ENCODE results near the gene ST7. TPM values are rescaled to one million over a fixed set of nuclear protein-coding genes. Genes with fewer than 3 reads are reported as not detected.
A peak's percentile ranks its signal among the peaks of the same experiment; 100 is the strongest.

The ST7 gene
- total RNA-seq, 1 donor from 2014 or later = 107 TPM

GRCh38 chr7:117035465-117035862, 82.2 kb downstream of the ST7 start:
- Mint-ChIP-seq H3K27me3 (ENCODE audit: unreplicated experiment) (no peaks in the 10 kb centered on the region), H3K4me3 (ENCODE audit: unreplicated experiment) (no peak overlapping the region), H3K9me3 (ENCODE audit: unreplicated experiment) (peaks cover 5% of the 10 kb centered on the region), H3K27ac (ENCODE audit: unreplicated experiment) (no peak overlapping the region), H3K36me3 (ENCODE audit: unreplicated experiment) (peaks cover 6% of the 10 kb centered on the region), H3K4me1 (ENCODE audit: low read depth, unreplicated experiment) (peaks cover 18% of the 10 kb centered on the region)
- DNase-seq = no peak
- TF ChIP-seq CTCF (IDR thresholded peaks at IDR 0.05; ENCODE audit: partially characterized antibody, unreplicated experiment) = peak; percentile 15

DNA sequence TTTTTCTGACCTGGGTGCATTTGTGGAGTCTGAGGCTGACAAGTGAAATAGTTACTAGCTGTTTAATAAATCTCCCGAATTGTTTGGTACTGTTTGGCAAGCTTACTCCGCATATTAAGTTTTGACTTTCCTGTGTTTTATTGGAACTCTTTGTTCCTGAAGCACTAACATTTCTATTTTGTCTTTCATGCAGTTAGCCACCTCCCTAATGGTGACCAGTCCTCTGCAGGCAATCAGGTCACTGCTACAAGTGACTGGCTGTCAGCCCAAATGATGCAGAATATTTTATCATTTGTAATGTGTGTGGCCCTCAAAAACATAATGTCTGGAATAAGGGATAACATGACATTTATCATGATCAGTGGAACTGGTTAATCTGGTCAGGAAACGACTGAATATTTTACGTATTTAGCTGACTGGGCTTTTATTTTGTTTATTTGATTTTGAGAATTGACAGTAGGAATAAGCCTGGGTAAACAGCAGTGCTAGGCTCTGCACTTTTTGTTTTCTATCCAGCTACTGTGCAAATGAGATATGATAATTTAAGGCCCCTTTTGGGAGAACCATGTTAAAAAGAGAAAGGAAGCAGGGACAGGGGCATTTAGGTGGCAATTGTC, 82.9 kb downstream of the ST7 start:
- Mint-ChIP-seq H3K9me3 (ENCODE audit: unreplicated experiment) (peaks cover 2% of the 10 kb centered on the region), H3K27ac (ENCODE audit: unreplicated experiment) (no peak overlapping the region), H3K4me1 (ENCODE audit: low read depth, unreplicated experiment) (peaks cover 25% of the 10 kb centered on the region), H3K36me3 (ENCODE audit: unreplicated experiment) (no peaks in the 10 kb centered on the region), H3K27me3 (ENCODE audit: unreplicated experiment) (no peaks in the 10 kb centered on the region), H3K4me3 (ENCODE audit: unreplicated experiment) (peak overlapping the region; percentile 55)
- no peak for DNase-seq
- no peak for TF ChIP-seq CTCF (IDR thresholded peaks at IDR 0.05; ENCODE audit: partially characterized antibody, unreplicated experiment)

DNA sequence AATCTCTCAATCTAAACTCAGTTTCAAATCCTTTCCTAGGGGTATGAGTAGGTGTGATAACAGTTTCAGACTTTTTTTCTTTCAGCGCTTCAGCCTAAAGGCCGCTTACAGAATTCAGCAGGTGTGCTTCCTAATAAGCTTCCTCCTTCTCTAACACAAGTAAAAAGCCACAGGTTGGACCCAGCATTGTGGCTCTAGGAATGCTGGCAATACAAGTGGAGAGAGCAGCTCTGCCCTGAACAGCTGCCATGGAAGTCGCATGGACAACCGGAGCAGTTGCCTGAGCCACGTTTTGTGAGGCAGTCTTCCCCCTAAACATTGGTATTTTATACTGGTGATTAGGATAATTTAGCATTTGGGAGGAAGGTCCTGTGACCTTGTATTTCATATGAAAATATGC, 83.5 kb downstream of the ST7 start:
- Mint-ChIP-seq H3K27ac (ENCODE audit: unreplicated experiment) (no peak overlapping the region), H3K9me3 (ENCODE audit: unreplicated experiment) (peaks cover 2% of the 10 kb centered on the region), H3K4me3 (ENCODE audit: unreplicated experiment) (no peak overlapping the region), H3K27me3 (ENCODE audit: unreplicated experiment) (no peaks in the 10 kb centered on the region), H3K4me1 (ENCODE audit: low read depth, unreplicated experiment) (peaks cover 27% of the 10 kb centered on the region), H3K36me3 (ENCODE audit: unreplicated experiment) (no peaks in the 10 kb centered on the region)
- no peak for TF ChIP-seq CTCF (IDR thresholded peaks at IDR 0.05; ENCODE audit: partially characterized antibody, unreplicated experiment)
- DNase-seq = no peak

- Mint-ChIP-seq H3K27ac (ENCODE audit: unreplicated experiment) (no peak overlapping the region), H3K9me3 (ENCODE audit: unreplicated experiment) (peaks cover 2% of the 10 kb centered on the region), H3K27me3 (ENCODE audit: unreplicated experiment) (no peaks in the 10 kb centered on the region), H3K4me1 (ENCODE audit: low read depth, unreplicated experiment) (peaks cover 27% of the 10 kb centered on the region), H3K4me3 (ENCODE audit: unreplicated experiment) (no peak overlapping the region), H3K36me3 (ENCODE audit: unreplicated experiment) (no peaks in the 10 kb centered on the region)
- no peak for TF ChIP-seq CTCF (IDR thresholded peaks at IDR 0.05; ENCODE audit: partially characterized antibody, unreplicated experiment)
- DNase-seq = no peak
Measured at GRCh38 chr7:117038408-117038807, 85.1 kb downstream of the ST7 start.

DNA sequence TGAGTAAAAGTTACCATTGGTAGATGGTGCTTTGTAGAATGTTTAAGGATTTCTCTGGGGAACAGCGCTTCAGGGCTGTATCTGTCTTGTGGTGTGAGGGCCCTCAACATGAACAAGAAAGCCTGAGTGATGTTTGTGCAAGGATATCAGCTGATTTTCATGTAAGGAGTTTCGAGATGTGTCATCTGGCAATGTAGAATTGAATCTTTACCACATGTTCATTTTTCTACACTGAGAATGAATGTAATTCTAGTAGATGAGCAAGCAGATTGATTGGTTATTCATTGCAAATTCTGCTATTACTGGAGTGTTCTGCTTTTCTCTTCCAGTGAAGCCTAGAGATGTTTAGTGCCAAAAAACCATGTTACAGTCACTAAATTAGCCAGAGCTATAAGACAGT, 87.7 kb downstream of the ST7 start:
- Mint-ChIP-seq H3K9me3 (ENCODE audit: unreplicated experiment) (no peaks in the 10 kb centered on the region), H3K27ac (ENCODE audit: unreplicated experiment) (no peak overlapping the region), H3K27me3 (ENCODE audit: unreplicated experiment) (no peaks in the 10 kb centered on the region), H3K4me3 (ENCODE audit: unreplicated experiment) (no peak overlapping the region), H3K36me3 (ENCODE audit: unreplicated experiment) (peaks cover 4% of the 10 kb centered on the region), H3K4me1 (ENCODE audit: low read depth, unreplicated experiment) (peaks cover 25% of the 10 kb centered on the region)
- no peak for DNase-seq
- no peak for TF ChIP-seq CTCF (IDR thresholded peaks at IDR 0.05; ENCODE audit: partially characterized antibody, unreplicated experiment)
